Measurements from ENCODE around the gene TEKTIP1. TPM values are rescaled to one million over a fixed set of nuclear protein-coding genes. Genes with fewer than 3 reads are reported as not detected.

Gene TEKTIP1
- total and polyA plus RNA-seq, 2 donors (not counting 1 experiment from before 2014, with no cell fraction given), result 6.3 to 17.3 TPM

- ATAC-seq (ENCODE audit: low read depth) (no peak), DNase-seq (no peak)
- WGBS (ENCODE audit: insufficient coverage), result 97% methylated on average over 20 of the region's 21 CpGs
- Histone ChIP-seq H3K79me2 (ENCODE audit: control insufficient read depth, insufficient read depth, low read length) (peaks cover 42% of the 10 kb centered on the region), H3K4me2 (replicated peaks; ENCODE audit: low read depth, low read length, poor library complexity, severe bottlenecking) (no peak overlapping the region), H3K4me3 (ENCODE audit: control extremely low read depth in 1 of 5, extremely low read depth in 1 of 5, insufficient read depth in 1 of 5, low read depth in 2 of 5, low read length in 4 of 5) (no peak overlapping the region), H4K20me1 (ENCODE audit: control insufficient read depth, insufficient read depth, low read length, poor library complexity, severe bottlenecking) (peaks cover 65% of the 10 kb centered on the region), H3K9me3 (ENCODE audit: control extremely low read depth in 1 of 3, control insufficient read depth in 2 of 3, insufficient read depth in 1 of 3, low read length in 2 of 3) (no peaks in the 10 kb centered on the region), H3K27me3 (replicated peaks in 1 of 4; ENCODE audit: control extremely low read depth in 1 of 4, control insufficient read depth in 3 of 4, insufficient read depth in 4 of 4, low read length in 3 of 4) (no peaks in the 10 kb centered on the region), H2AFZ (ENCODE audit: insufficient read depth, low read depth, low read length, poor library complexity, severe bottlenecking) (no peak overlapping the region), H3K27ac (ENCODE audit: low read length in 2 of 2) (no peak overlapping the region), H3K36me3 (replicated peaks in 1 of 2; ENCODE audit: control extremely low read depth in 1 of 2, control insufficient read depth in 1 of 2, extremely low read depth in 1 of 2, insufficient read depth in 2 of 2, low read length in 1 of 2) (peaks cover 0 to 70% of the 10 kb centered on the region in 2 experiments), H3K9ac (ENCODE audit: low read length) (no peak overlapping the region), H3K4me1 (ENCODE audit: control insufficient read depth in 2 of 2, insufficient read depth in 2 of 2, low read length in 2 of 2) (no peaks in the 10 kb centered on the region)
- no peak overlapping the region for H3K27ac Mint-ChIP-seq
- no peaks in the 10 kb centered on the region for H3K4me1 Mint-ChIP-seq
- TF ChIP-seq CTCF (IDR thresholded peaks at IDR 0.05) (no peak), EZH2 (IDR thresholded peaks at IDR 0.05; ENCODE audit: borderline replicate concordance, insufficient read depth, low read depth, low read length, poor library complexity, severe bottlenecking) (no peak)
- intact Hi-C loops (cut with micrococcal nuclease), result no loop called here
- no peaks in the 10 kb centered on the region for H3K9me3 Mint-ChIP-seq (ENCODE audit: insufficient read depth)
- ChIA-PET CTCF (interaction anchor here (1.1 kb wide), 1 partner anchor 13 kb away, joined by 4 read pairs; no protein-coding TSS in a partner anchor), POLR2A (no interaction called here)
- H3K27me3 Mint-ChIP-seq, result no peaks in the 10 kb centered on the region
- H3K4me3 Mint-ChIP-seq, result no peak overlapping the region
Observed at GRCh38 chr19:3527238-3527910, 11.6 kb upstream of the TEKTIP1 start.

- no peaks in the 10 kb centered on the region for H3K4me1 ChIP-seq (ENCODE audit: control insufficient read depth in 2 of 2, insufficient read depth in 2 of 2, low read length in 2 of 2)
- ChIA-PET CTCF (no interaction called here), POLR2A (no interaction called here)
- Mint-ChIP-seq H3K27ac (no peak overlapping the region), H3K4me1 (no peaks in the 10 kb centered on the region), H3K9me3 (ENCODE audit: insufficient read depth) (no peaks in the 10 kb centered on the region), H3K27me3 (no peaks in the 10 kb centered on the region), H3K4me3 (no peak overlapping the region)
- no peak overlapping the region for H3K9ac ChIP-seq (ENCODE audit: low read length)
- peaks cover 0 to 70% of the 10 kb centered on the region in 2 experiments for H3K36me3 ChIP-seq (replicated peaks in 1 of 2; ENCODE audit: control extremely low read depth in 1 of 2, control insufficient read depth in 1 of 2, extremely low read depth in 1 of 2, insufficient read depth in 2 of 2, low read length in 1 of 2)
- ATAC-seq (ENCODE audit: low read depth), result no peak
- TF ChIP-seq CTCF (IDR thresholded peaks at IDR 0.05) (no peak), EZH2 (IDR thresholded peaks at IDR 0.05; ENCODE audit: borderline replicate concordance, insufficient read depth, low read depth, low read length, poor library complexity, severe bottlenecking) (no peak)
- H3K4me2 ChIP-seq (replicated peaks; ENCODE audit: low read depth, low read length, poor library complexity, severe bottlenecking), result no peak overlapping the region
- no peak overlapping the region for H2AFZ ChIP-seq (ENCODE audit: insufficient read depth, low read depth, low read length, poor library complexity, severe bottlenecking)
- no peak for DNase-seq
- H3K27me3 ChIP-seq (replicated peaks in 1 of 4; ENCODE audit: control extremely low read depth in 1 of 4, control insufficient read depth in 3 of 4, insufficient read depth in 4 of 4, low read length in 3 of 4), result no peaks in the 10 kb centered on the region
- intact Hi-C loops (cut with micrococcal nuclease), result no loop called here
- H3K4me3 ChIP-seq (ENCODE audit: control extremely low read depth in 1 of 5, extremely low read depth in 1 of 5, insufficient read depth in 1 of 5, low read depth in 2 of 5, low read length in 4 of 5), result no peak overlapping the region
- H3K79me2 ChIP-seq (ENCODE audit: control insufficient read depth, insufficient read depth, low read length), result peaks cover 34% of the 10 kb centered on the region
- no peaks in the 10 kb centered on the region for H3K9me3 ChIP-seq (ENCODE audit: control extremely low read depth in 1 of 3, control insufficient read depth in 2 of 3, insufficient read depth in 1 of 3, low read length in 2 of 3)
- H3K27ac ChIP-seq (ENCODE audit: low read length in 2 of 2), result no peak overlapping the region
- WGBS (ENCODE audit: insufficient coverage), result over 99% methylated on average over 14 of the region's 14 CpGs
- peaks cover 58% of the 10 kb centered on the region for H4K20me1 ChIP-seq (ENCODE audit: control insufficient read depth, insufficient read depth, low read length, poor library complexity, severe bottlenecking)
Observed at GRCh38 chr19:3528080-3528479, 10.9 kb upstream of the TEKTIP1 start.

Data from B cell (primary cell).